ENCODE measurements around the gene LRRC23. TPM values are rescaled to one million over a fixed set of nuclear protein-coding genes. Genes with fewer than 3 reads are reported as not detected.
"Not testable (repeated sequence)": the region's sequence is repeated elsewhere in the genome, so short reads cannot be mapped to it uniquely, and the experiment has no call there.

LRRC23 gene
- total RNA-seq, 2 donors from 2014 or later = 7.3 to 8.0 TPM

- peak overlapping the region; percentile 98 for H3K4me3 ChIP-seq
- H3K9me3 ChIP-seq = no peaks in the 10 kb centered on the region
- peak overlapping the region; percentile 73 to 79 for H3K9ac ChIP-seq (ENCODE audit: low read depth in 2 of 2, low read length in 2 of 2)
- intact Hi-C loops (cut with DNase I) = loop anchor here (5.0 kb wide), 1 partner anchor 100 kb away; no protein-coding TSS in a partner anchor
- H3K36me3 ChIP-seq = peaks cover 12% of the 10 kb centered on the region
- peak overlapping the region; percentile 96 for H3K27ac ChIP-seq
- H3K27me3 ChIP-seq = no peaks in the 10 kb centered on the region
- DNase-seq = no peak
- peaks cover 22% of the 10 kb centered on the region for H3K4me1 ChIP-seq
- TF ChIP-seq CTCF (IDR thresholded peaks at IDR 0.05) = no peak
These were observed 37.7 kb upstream of the LRRC23 start for GRCh38 chr12:6866920-6867412.

- no peak for TF ChIP-seq CTCF (IDR thresholded peaks at IDR 0.05)
- Histone ChIP-seq H3K4me3 (peak within 1 kb of the TSS; percentile 98), H3K4me1 (peaks cover 22% of the 10 kb centered on the region), H3K9me3 (no peaks in the 10 kb centered on the region), H3K27ac (peak within 1 kb of the TSS; percentile 96), H3K27me3 (no peaks in the 10 kb centered on the region), H3K36me3 (peaks cover 12% of the 10 kb centered on the region), H3K9ac (ENCODE audit: low read depth in 2 of 2, low read length in 2 of 2) (peak within 1 kb of the TSS; percentile 90 to 97)
- intact Hi-C loops (cut with DNase I) = loop anchor here (5.0 kb wide), 1 partner anchor 100 kb away; no protein-coding TSS in a partner anchor
- peak; percentile 88 for DNase-seq
These were observed 37.0 kb upstream of the LRRC23 start, which contains the start of gene TPI1 for GRCh38 chr12:6867413-6868210. Gene TPI1, plus strand, starts transcription at chr12:6867531. Its CDS starts 36 bp downstream, at chr12:6867567.

GRCh38 chr12:6868211-6869048, 36.2 kb upstream of the LRRC23 start:
- Histone ChIP-seq H3K9me3 (no peaks in the 10 kb centered on the region), H3K36me3 (peaks cover 12% of the 10 kb centered on the region), H3K4me3 (peak overlapping the region; percentile 98), H3K9ac (ENCODE audit: low read depth in 2 of 2, low read length in 2 of 2) (peak overlapping the region; percentile 90 to 97), H3K27me3 (no peaks in the 10 kb centered on the region), H3K4me1 (peaks cover 22% of the 10 kb centered on the region), H3K27ac (peak overlapping the region; percentile 96)
- no peak for DNase-seq
- intact Hi-C loops (cut with DNase I) = loop anchor here (5.0 kb wide), 1 partner anchor 99 kb away; no protein-coding TSS in a partner anchor
- no peak for TF ChIP-seq CTCF (IDR thresholded peaks at IDR 0.05)

- Histone ChIP-seq H3K36me3 (peaks cover 12% of the 10 kb centered on the region), H3K27ac (peak overlapping the region; percentile 96), H3K4me1 (peaks cover 22% of the 10 kb centered on the region), H3K9ac (ENCODE audit: low read depth in 2 of 2, low read length in 2 of 2) (peak overlapping the region; percentile 90 to 97), H3K27me3 (no peaks in the 10 kb centered on the region), H3K9me3 (no peaks in the 10 kb centered on the region), H3K4me3 (peak overlapping the region; percentile 98)
- TF ChIP-seq CTCF (IDR thresholded peaks at IDR 0.05) = peak; percentile 90
- DNase-seq = peak; percentile 93
- intact Hi-C loops (cut with DNase I) = loop anchor here (5.0 kb wide), 1 partner anchor 98 kb away; no protein-coding TSS in a partner anchor
These were observed 35.3 kb upstream of the LRRC23 start for GRCh38 chr12:6869049-6870021.

- peaks cover 22% of the 10 kb centered on the region for H3K4me1 ChIP-seq
- DNase-seq; H3K9ac ChIP-seq (ENCODE audit: low read depth in 2 of 2, low read length in 2 of 2); H3K9me3 ChIP-seq; intact Hi-C loops (cut with DNase I); H3K27me3 ChIP-seq; H3K4me3 ChIP-seq: not testable (repeated sequence)
- H3K27ac ChIP-seq = peak overlapping the region; percentile 77
- peaks cover 12% of the 10 kb centered on the region for H3K36me3 ChIP-seq
These were observed 34.3 kb upstream of the LRRC23 start for GRCh38 chr12:6870304-6870703.

All from colonic mucosa (tissue), 4 donors.